ENCODE measurements around the gene OXA1L.
"Not testable (repeated sequence)": the region's sequence is repeated elsewhere in the genome, so short reads cannot be mapped to it uniquely, and the experiment has no call there.

The OXA1L gene

GRCh38 chr14:22768947-22769346, 2.5 kb downstream of the OXA1L start:
- no peak for DNase-seq (ENCODE audit: low read depth in 3 of 3)

- no peak for DNase-seq (ENCODE audit: low read depth in 3 of 3)
Observed at GRCh38 chr14:22769369-22769768, 2.9 kb downstream of the OXA1L start.

DNA sequence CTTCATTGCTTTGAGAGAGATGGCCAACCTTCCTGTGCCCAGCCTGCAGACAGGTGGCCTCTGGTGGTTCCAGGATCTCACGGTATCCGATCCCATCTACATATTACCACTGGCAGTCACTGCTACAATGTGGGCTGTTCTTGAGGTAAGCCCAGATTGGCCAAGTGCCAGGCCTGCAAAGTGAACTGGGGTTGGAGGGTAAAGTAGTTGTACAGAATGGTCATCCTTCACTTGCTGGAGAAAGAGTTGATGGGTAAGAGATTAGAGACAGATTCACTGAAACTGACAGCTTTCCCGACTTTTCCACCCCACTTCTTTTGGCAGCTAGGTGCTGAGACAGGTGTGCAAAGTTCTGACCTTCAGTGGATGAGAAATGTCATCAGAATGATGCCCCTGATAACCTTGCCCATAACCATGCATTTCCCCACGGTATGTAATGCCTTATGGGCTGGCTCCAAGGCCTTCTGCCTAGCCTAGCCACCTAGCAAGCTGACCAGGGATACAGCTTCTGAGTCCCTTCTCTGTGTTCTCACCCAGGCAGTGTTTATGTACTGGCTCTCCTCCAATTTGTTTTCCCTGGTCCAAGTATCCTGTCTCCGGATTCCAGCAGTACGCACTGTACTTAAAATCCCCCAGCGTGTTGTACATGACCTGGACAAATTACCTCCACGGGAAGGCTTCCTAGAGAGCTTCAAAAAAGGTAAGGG, 4.1 kb downstream of the OXA1L start:
- DNase-seq (ENCODE audit: low read depth in 3 of 3): no peak

GRCh38 chr14:22772725-22773124, 6.2 kb downstream of the OXA1L start:
- no peak for DNase-seq (ENCODE audit: low read depth in 3 of 3)

GRCh38 chr14:22773162-22774010, 6.9 kb downstream of the OXA1L start:
- DNase-seq (ENCODE audit: low read depth in 3 of 3): no peak

DNA sequence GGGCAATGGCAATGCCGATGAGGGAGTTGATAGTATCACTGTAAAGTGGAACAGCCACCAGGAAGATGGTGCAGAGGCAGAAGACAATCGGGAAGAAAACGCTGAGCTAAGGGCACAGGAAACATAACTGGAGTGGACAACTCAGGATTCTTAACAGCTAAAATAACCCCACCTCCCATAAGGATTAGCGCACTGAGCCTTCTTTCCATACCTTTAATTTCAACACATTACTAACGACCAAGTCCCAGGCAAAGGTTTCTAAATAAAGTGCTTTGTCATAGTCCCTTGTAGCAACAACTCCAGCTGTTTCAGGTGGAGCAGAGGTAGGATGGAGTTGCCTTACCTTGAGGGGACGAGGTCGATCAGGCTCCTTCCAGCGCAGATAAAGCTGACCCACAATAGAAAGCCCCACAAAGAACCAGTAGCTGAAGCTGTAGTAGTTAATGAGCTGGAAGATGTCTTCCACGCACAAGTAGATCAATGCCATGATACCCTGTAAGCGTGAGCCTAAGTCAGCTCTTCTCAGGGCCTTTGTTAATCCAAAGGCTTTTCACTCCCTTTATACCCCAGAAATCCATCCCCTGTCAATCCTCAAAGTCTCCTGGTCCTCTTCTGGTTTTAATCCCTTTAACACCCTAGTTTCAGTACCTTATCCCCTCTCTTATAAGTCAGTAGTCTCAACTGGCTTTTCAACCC, 7.7 kb downstream of the OXA1L start:
- DNase-seq (ENCODE audit: low read depth in 3 of 3): no peak

DNA sequence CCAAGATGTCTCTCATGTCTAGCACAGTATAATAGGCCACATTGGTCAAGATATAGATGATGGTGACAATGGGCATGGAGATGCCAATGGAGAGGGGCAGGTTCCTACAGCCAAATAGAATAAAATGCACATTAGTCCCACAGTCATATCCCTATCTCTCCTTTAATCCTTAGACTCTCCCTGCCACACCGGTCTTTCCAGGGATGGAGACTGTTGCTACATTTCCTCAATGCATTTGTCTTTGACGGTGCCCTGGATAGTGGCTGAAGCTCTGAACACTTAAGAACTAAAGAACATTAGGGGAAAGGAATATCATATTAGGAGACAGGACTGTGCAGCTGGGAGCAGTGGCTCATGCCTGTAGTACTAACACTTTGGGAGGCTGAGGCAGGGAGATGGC, 9.7 kb downstream of the OXA1L start:
- DNase-seq (ENCODE audit: low read depth in 3 of 3): no peak

- not testable (repeated sequence) for DNase-seq (ENCODE audit: low read depth in 3 of 3)
Observed at GRCh38 chr14:22776849-22777248, 10.4 kb downstream of the OXA1L start.

DNA sequence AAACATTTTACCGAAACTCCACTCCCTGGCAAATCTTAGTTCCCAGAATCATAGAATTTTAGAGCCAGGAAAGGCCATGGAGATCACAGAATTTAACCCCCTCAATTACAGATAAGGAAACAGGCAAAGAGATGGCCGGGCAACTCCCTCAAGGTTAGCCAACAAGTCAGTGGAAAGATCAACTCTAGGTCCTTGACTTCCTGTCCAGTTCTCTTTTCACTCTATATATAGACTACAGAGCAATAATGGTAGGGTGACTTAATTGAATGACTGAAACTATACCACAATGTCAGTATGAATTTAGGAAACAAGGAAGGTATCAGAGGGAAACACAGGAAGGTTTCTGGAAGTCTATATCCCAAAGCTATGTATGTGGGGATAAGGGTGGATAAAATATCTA, 11.6 kb downstream of the OXA1L start:
- DNase-seq (ENCODE audit: low read depth in 3 of 3): no peak

DNA sequence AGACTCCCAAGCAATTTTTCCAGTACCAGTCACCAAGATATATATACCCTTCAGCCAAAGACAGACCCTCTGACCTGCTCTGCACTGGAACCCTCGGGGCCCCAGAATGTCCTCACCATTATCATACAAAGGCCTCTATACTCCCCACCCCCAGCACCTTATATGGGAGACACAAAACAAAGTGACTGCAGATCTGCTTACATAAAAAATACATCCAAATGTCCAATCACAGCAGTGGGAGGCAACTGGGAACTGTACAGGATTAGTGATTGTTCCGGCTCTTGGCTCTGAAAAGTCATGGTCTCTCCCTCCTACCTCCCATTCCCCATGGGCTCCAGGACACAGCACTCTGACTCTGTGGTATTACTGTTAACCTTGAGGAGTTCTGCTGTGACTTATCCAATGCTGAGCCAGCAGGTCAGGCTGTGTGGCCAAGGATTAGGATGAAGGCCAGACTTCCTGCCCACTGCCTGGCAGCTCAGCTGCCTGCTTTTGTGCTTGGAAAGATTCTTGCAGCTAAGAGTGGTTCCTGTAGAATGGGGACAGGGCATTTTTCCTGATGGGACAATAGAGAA, 13.7 kb downstream of the OXA1L start:
- DNase-seq (ENCODE audit: low read depth in 3 of 3): no peak

DNA sequence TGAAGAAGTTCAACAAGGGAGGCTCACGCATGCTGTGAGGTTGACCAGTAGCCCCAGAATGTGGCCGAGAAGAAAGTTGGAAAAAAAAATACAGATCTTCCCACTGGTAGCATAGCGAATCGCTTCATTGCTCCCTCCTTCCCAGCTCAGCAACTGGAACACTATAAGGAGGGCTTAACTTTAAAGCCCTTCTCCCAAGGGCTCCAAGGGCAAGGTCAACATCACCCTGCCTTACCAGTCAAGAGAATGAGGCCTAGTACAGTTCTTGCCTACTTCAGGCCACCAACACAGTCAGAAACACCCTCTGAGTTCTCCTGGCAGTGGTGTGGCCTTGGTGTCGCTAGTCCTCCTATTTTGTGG, 14.4 kb downstream of the OXA1L start:
- DNase-seq (ENCODE audit: low read depth in 3 of 3): no peak

DNA sequence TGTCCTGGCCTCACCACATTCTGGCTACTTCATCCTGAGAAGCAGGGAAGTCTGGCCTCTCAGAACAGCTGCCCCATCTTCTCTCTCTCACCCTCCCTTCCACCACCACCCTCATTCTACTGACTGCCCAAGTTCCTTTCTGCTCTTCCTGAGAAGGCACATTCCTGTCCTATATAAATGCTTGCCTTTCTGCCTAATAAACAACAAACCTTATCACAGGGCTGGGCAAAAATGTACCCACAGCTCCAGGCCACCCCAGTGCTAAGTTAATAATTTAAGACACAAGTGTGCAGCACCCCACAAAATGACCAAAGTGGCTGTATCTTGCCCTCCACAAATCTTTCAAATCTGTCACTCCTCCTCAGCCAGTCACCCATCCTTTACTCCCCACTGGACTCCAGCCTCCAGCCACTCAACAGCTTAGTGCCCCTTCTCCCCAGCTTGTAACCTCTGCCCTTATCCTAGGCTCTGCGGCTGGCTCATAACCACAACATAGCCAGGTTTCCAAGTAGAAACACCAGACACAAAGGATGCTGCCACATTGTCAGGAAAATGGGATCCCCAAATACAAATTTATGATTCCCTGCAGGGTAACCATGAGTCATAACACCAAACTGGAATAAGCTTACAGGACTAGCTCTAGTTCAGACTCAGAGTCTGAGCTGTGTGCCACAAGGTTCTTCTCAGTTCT, 15.0 kb downstream of the OXA1L start:
- DNase-seq (ENCODE audit: low read depth in 3 of 3): no peak

DNA sequence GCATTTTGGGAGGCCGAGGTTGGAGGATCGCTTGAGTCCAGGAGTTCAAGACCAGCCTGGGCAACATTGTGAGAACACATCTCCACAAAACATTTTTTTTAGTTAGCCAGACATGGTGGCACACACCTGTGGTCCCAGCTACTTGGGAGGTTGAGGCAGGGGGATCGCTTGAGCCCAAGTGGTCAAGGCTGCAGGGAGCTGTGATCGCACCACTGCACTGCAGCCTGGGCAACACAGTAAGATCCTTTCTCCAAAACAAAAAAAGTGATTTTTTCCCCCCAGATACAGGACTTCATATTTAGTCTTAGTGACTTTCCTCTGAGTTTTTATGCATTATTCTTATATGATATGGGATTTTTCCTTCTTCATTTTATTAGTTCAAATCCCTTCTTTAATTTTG, 20.2 kb downstream of the OXA1L start:
- DNase-seq (ENCODE audit: low read depth in 3 of 3): no peak

DNA sequence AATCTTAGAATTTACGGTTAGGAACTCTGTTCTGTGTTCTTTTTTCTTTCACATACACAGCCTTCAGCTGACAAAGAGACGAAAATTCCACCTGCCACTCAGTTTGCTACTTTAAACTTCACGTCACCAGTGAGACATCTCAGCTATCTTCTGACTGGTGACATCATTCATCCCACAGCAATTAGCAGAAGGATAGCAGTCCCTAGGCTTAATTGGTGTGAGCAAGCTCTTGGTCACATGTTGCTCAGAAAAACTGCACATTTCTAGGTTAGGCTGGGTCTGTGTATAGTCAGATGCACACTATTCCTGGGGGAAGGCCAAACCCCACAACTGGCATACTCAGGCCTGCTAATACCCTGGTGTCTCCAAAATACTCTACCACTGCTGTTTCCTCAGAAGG, 24.8 kb downstream of the OXA1L start:
- DNase-seq (ENCODE audit: low read depth in 3 of 3): no peak

GRCh38 chr14:22792158-22792557, 25.7 kb downstream of the OXA1L start:
- DNase-seq (ENCODE audit: low read depth in 3 of 3): no peak

GRCh38 chr14:22793550-22793949, 27.1 kb downstream of the OXA1L start:
- not testable (repeated sequence) for DNase-seq (ENCODE audit: low read depth in 3 of 3)

DNA sequence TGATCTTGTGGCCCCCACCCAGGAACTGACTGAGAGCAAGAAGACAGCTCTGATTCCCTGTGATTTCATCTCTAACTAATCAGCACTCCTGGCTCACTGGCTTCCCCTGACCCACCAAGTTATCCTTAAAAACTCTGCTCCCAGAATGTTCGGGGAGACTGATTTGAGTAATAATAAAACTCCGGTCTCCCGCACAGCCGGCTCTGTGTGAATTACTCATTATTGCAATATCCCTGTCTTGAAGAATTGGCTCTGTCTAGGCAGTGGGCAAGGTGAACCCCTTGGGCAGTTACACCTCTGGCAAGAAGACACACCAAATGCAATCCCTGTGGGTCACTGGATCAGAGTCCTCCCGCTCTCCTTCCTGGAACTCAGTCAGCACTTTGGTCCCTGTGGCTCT, 27.5 kb downstream of the OXA1L start:
- no peak for DNase-seq (ENCODE audit: low read depth in 3 of 3)

GRCh38 chr14:22794551-22794951, 28.1 kb downstream of the OXA1L start:
- DNase-seq (ENCODE audit: low read depth in 3 of 3): no peak

DNA sequence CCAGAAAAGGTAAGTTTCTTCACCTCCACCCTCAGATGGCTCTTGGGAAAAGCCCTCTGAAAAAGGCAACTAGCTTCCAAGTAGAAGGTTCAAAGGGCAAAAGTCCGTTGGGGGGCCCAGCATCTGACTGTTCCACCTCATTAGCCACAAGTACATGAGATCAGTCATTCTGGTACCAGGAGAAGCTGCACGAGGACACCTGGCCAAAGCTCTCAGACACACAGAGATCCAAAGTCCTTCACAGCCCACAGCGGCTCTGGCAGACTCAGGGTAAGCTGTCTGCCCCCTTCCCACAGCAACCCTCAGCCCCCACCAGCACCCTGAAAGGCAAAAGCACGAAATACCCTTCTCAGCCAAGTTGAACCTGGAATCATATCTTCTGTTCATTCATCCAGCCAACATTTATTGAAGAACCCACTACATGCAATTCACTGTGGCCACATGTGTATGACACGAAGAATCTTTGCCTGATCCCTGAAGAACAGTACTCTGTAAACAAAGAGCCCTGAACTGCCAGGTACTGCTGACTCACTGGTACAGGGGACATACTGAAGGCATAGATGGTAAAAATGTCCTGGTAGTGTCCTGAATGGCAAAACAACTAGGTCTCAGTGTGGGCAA, 29.7 kb downstream of the OXA1L start:
- no peak for DNase-seq (ENCODE audit: low read depth in 3 of 3)

DNA sequence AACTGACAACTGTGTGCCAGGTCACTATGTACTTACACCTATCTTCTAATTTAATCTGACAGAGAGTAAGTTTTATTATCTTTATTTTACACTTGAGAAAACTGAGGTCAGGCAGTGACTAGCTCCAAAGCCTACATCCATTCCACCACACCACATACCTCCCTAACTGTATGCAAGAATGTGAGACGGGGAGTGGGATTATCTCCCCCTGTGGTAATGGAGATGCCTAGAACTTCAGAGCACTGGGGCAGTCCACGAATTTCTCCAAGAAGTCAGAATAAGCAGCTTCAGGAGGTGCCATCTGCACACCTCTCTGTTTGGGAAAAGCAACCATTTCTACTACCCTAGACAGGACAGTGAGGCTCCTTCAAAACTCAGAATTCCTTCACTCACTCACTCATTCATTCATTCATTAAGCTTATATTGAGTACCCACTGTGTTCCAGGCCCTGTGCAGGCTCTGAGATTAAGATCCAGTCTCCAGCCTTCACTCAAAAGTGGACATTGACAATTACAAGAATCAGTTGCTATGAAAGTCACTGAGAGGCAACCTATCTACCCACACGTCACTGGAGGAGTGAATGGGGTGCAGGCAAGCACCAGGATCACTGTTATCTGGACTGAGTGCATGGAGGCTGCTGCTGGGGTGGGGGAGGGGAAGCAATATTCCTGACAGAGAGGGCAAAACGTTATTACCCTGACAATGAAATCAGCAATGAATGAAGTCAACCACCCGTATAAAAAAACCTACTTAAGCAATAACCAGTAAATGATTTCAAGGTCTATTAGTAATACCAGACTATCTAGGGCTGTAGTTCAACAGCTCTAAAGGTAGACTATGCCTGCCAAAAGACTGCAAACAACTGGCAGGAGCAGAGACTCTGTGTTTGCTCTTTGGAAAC, 30.8 kb downstream of the OXA1L start:
- DNase-seq (ENCODE audit: low read depth in 3 of 3): no peak

All from stimulated activated CD4-positive, alpha-beta T cell treated with anti-CD3 and anti-CD28 coated beads, TNF-alpha, amount 100 ng/mL, for 48 hours (primary cell).